Measurements from ENCODE around the gene GOLGA8K. TPM values are rescaled to one million over a fixed set of nuclear protein-coding genes. Genes with fewer than 3 reads are reported as not detected.
"Not testable (repeated sequence)": the region's sequence is repeated elsewhere in the genome, so short reads cannot be mapped to it uniquely, and the experiment has no call there.

GOLGA8K gene
- polyA plus RNA-seq, 3 donors, result 3.2 TPM; not detected in 2

DNA sequence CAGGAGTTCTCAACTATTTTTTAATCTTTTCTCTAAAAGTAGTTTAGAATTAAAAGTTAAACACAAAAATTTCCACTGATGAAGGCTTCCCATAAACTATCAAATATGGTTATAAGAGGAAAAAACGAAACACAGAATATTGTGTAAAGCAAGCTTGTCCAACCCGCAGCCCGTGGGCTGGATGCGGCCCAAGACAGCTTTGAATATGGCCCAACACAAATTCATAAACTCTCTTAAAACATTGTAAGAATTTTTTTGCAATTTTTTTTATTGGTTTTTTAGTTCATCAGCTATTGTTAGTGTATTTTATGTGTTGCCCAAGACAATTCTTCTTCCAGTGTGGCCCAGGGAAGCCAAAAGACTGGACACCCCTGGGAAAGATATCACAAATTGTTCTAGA, 23.4 kb upstream of the GOLGA8K start:
- H3K36me3 ChIP-seq (replicated peaks in 1 of 2; ENCODE audit: control insufficient read depth in 1 of 2, insufficient read depth in 2 of 2, low read length in 2 of 2); DNase-seq; H2AFZ ChIP-seq (ENCODE audit: insufficient read depth, low read depth, low read length, poor library complexity, severe bottlenecking); H3K9me3 ChIP-seq (replicated peaks in 1 of 2; ENCODE audit: control insufficient read depth in 1 of 2, insufficient read depth in 1 of 2, low read length in 2 of 2); H3K4me3 Mint-ChIP-seq; H3K4me3 ChIP-seq (replicated peaks in 1 of 3; ENCODE audit: low read depth in 2 of 3, low read length in 3 of 3); H3K36me3 Mint-ChIP-seq; intact Hi-C loops (cut with micrococcal nuclease); H3K9me3 Mint-ChIP-seq; H3K27me3 ChIP-seq (ENCODE audit: control insufficient read depth in 2 of 2, insufficient read depth in 2 of 2, low read length in 2 of 2); H3K4me2 ChIP-seq (replicated peaks; ENCODE audit: extremely low read depth, low read length, poor library complexity, severe bottlenecking); H3K27me3 Mint-ChIP-seq (ENCODE audit: low read depth in 3 of 3); H4K20me1 ChIP-seq (ENCODE audit: insufficient read depth, low read length); H3K27ac ChIP-seq (ENCODE audit: low read depth in 1 of 2, low read length in 2 of 2); H3K9ac ChIP-seq (ENCODE audit: insufficient read depth, low read length, poor library complexity, severe bottlenecking); H3K4me1 Mint-ChIP-seq; H3K27ac Mint-ChIP-seq; H3K79me2 ChIP-seq (ENCODE audit: insufficient read depth, low read length); H3K4me1 ChIP-seq (ENCODE audit: control insufficient read depth in 1 of 2, insufficient read depth in 2 of 2, low read length in 2 of 2): not testable (repeated sequence)
- no CpG with 5 or more reads among the region's 4 CpGs for WGBS (ENCODE audit: insufficient coverage)

DNA sequence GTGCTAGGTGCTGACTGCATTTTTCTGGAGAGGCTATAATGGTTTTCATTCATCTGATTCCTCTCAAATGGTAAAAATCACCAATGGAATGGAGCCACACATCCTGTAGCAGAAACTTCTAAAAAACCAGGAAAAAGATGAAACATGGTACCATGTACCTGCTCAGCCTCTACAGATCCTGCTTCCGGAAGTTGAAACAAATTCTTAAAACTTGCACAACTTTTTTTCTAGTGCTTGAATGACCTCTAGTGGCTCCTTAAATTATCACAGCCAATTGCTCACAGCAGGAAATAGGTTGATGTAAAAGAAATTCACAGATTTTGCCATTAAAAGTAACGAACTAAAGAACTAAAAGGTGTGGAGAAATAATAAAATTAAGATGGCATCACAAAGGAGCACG, 4.8 kb upstream of the GOLGA8K start:
- H3K27ac Mint-ChIP-seq; H2AFZ ChIP-seq (ENCODE audit: insufficient read depth, low read depth, low read length, poor library complexity, severe bottlenecking); H3K27ac ChIP-seq (ENCODE audit: low read depth in 1 of 2, low read length in 2 of 2); H3K79me2 ChIP-seq (ENCODE audit: insufficient read depth, low read length); intact Hi-C loops (cut with micrococcal nuclease); H3K4me3 Mint-ChIP-seq; H3K4me2 ChIP-seq (replicated peaks; ENCODE audit: extremely low read depth, low read length, poor library complexity, severe bottlenecking); H3K9ac ChIP-seq (ENCODE audit: insufficient read depth, low read length, poor library complexity, severe bottlenecking); H3K4me1 Mint-ChIP-seq; H3K4me3 ChIP-seq (replicated peaks in 1 of 3; ENCODE audit: low read depth in 2 of 3, low read length in 3 of 3); H4K20me1 ChIP-seq (ENCODE audit: insufficient read depth, low read length); H3K36me3 Mint-ChIP-seq; H3K36me3 ChIP-seq (replicated peaks in 1 of 2; ENCODE audit: control insufficient read depth in 1 of 2, insufficient read depth in 2 of 2, low read length in 2 of 2); H3K27me3 ChIP-seq (ENCODE audit: control insufficient read depth in 2 of 2, insufficient read depth in 2 of 2, low read length in 2 of 2); DNase-seq; H3K9me3 ChIP-seq (replicated peaks in 1 of 2; ENCODE audit: control insufficient read depth in 1 of 2, insufficient read depth in 1 of 2, low read length in 2 of 2); H3K27me3 Mint-ChIP-seq (ENCODE audit: low read depth in 3 of 3); H3K4me1 ChIP-seq (ENCODE audit: control insufficient read depth in 1 of 2, insufficient read depth in 2 of 2, low read length in 2 of 2); H3K9me3 Mint-ChIP-seq: not testable (repeated sequence)
- TF ChIP-seq, protein P1, sequence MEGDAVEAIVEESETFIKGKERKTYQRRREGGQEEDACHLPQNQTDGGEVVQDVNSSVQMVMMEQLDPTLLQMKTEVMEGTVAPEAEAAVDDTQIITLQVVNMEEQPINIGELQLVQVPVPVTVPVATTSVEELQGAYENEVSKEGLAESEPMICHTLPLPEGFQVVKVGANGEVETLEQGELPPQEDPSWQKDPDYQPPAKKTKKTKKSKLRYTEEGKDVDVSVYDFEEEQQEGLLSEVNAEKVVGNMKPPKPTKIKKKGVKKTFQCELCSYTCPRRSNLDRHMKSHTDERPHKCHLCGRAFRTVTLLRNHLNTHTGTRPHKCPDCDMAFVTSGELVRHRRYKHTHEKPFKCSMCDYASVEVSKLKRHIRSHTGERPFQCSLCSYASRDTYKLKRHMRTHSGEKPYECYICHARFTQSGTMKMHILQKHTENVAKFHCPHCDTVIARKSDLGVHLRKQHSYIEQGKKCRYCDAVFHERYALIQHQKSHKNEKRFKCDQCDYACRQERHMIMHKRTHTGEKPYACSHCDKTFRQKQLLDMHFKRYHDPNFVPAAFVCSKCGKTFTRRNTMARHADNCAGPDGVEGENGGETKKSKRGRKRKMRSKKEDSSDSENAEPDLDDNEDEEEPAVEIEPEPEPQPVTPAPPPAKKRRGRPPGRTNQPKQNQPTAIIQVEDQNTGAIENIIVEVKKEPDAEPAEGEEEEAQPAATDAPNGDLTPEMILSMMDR (IDR thresholded peaks at IDR 0.05), result peak; percentile 57
- no CpG with 5 or more reads among the region's 3 CpGs for WGBS (ENCODE audit: insufficient coverage)

DNA sequence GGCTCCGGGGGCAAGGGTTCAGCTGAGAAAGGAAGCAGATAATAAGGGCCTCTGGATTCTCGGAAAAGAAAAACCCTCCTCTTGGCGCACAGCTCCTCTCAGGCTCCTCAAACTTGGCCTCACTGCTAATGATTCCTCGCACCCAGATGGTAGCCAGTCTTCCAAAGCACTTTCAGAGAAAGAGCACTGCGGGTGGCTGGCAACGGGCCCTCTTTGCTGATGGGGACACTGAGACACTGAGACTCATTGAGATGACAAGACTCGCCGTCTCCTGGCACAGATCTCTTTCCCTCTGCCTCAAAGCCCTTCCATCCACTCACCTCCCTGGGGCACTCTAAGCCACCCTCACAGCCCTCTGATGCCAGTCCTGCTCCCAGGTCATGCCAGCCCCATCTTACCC, 6.6 kb downstream of the GOLGA8K start:
- H3K4me1 Mint-ChIP-seq; H3K9me3 ChIP-seq (replicated peaks in 1 of 2; ENCODE audit: control insufficient read depth in 1 of 2, insufficient read depth in 1 of 2, low read length in 2 of 2); H3K27me3 Mint-ChIP-seq (ENCODE audit: low read depth in 3 of 3): not testable (repeated sequence)

DNA sequence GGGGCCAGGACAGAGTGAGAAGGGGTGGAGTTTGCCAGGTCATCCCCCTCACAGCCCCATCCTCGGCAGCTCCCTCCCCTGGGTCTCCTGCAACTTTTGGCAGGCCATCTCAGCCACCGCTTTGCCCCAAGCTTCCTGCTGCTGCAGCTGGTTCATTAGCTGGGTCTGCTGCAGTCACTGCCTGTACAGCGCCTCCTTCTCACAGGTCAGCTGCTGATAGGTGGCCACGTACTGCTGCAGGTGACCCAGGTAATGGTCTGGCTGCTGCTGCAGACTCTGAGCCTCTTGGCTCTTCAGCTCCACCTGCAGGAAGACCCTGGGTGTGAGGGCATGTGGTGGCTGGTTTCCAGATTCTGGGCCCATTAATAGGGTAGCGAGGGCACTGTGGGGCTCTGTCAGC, 8.3 kb downstream of the GOLGA8K start:
- H3K27me3 Mint-ChIP-seq (ENCODE audit: low read depth in 3 of 3); H3K9me3 ChIP-seq (replicated peaks in 1 of 2; ENCODE audit: control insufficient read depth in 1 of 2, insufficient read depth in 1 of 2, low read length in 2 of 2); H4K20me1 ChIP-seq (ENCODE audit: insufficient read depth, low read length); H3K27ac Mint-ChIP-seq; H3K27me3 ChIP-seq (ENCODE audit: control insufficient read depth in 2 of 2, insufficient read depth in 2 of 2, low read length in 2 of 2); H3K79me2 ChIP-seq (ENCODE audit: insufficient read depth, low read length); DNase-seq; H3K36me3 Mint-ChIP-seq; H3K4me1 ChIP-seq (ENCODE audit: control insufficient read depth in 1 of 2, insufficient read depth in 2 of 2, low read length in 2 of 2); H3K27ac ChIP-seq (ENCODE audit: low read depth in 1 of 2, low read length in 2 of 2); H3K9ac ChIP-seq (ENCODE audit: insufficient read depth, low read length, poor library complexity, severe bottlenecking); H3K4me3 Mint-ChIP-seq; intact Hi-C loops (cut with micrococcal nuclease); H3K9me3 Mint-ChIP-seq; H3K4me1 Mint-ChIP-seq; H3K4me2 ChIP-seq (replicated peaks; ENCODE audit: extremely low read depth, low read length, poor library complexity, severe bottlenecking); H3K4me3 ChIP-seq (replicated peaks in 1 of 3; ENCODE audit: low read depth in 2 of 3, low read length in 3 of 3); H3K36me3 ChIP-seq (replicated peaks in 1 of 2; ENCODE audit: control insufficient read depth in 1 of 2, insufficient read depth in 2 of 2, low read length in 2 of 2); H2AFZ ChIP-seq (ENCODE audit: insufficient read depth, low read depth, low read length, poor library complexity, severe bottlenecking): not testable (repeated sequence)
- WGBS (ENCODE audit: insufficient coverage), result no CpG with 5 or more reads among the region's 5 CpGs

More for the DNA sequence above, 6.6 kb downstream of the GOLGA8K start:
- H3K27ac Mint-ChIP-seq; H3K4me3 Mint-ChIP-seq; H3K27me3 ChIP-seq (ENCODE audit: control insufficient read depth in 2 of 2, insufficient read depth in 2 of 2, low read length in 2 of 2); H2AFZ ChIP-seq (ENCODE audit: insufficient read depth, low read depth, low read length, poor library complexity, severe bottlenecking); H3K36me3 Mint-ChIP-seq; H3K79me2 ChIP-seq (ENCODE audit: insufficient read depth, low read length); H4K20me1 ChIP-seq (ENCODE audit: insufficient read depth, low read length); intact Hi-C loops (cut with micrococcal nuclease); H3K9me3 Mint-ChIP-seq; DNase-seq; H3K4me2 ChIP-seq (replicated peaks; ENCODE audit: extremely low read depth, low read length, poor library complexity, severe bottlenecking); H3K4me3 ChIP-seq (replicated peaks in 1 of 3; ENCODE audit: low read depth in 2 of 3, low read length in 3 of 3); H3K27ac ChIP-seq (ENCODE audit: low read depth in 1 of 2, low read length in 2 of 2); H3K4me1 ChIP-seq (ENCODE audit: control insufficient read depth in 1 of 2, insufficient read depth in 2 of 2, low read length in 2 of 2); H3K36me3 ChIP-seq (replicated peaks in 1 of 2; ENCODE audit: control insufficient read depth in 1 of 2, insufficient read depth in 2 of 2, low read length in 2 of 2); H3K9ac ChIP-seq (ENCODE audit: insufficient read depth, low read length, poor library complexity, severe bottlenecking): not testable (repeated sequence)
- no CpG with 5 or more reads among the region's 8 CpGs for WGBS (ENCODE audit: insufficient coverage)

Data from CD14-positive monocyte (primary cell).